Epidermal melanocyte (primary cell): ENCODE data around the gene HEPHL1.
"Not testable (repeated sequence)": the region's sequence is repeated elsewhere in the genome, so short reads cannot be mapped to it uniquely, and the experiment has no call there.

Experiments used
- DNase-seq: peaks from one replicate; pipeline ENCODE4 v3.0.0; 2011; ENCODE audit warnings: low spot score; ENCODE audit not compliant: insufficient read length

Gene HEPHL1

GRCh38 chr11:94020777-94021481, at the start of gene HEPHL1:
Gene HEPHL1, plus strand, starts transcription at chr11:94021354. Its CDS starts 15 bp downstream, at chr11:94021369.
- DNase-seq, result no peak

- DNase-seq, result no peak
Observed at GRCh38 chr11:93972790-93973189, 48.4 kb upstream of the HEPHL1 start.

- DNase-seq, result not testable (repeated sequence)
Observed at GRCh38 chr11:93973322-93974051, 47.7 kb upstream of the HEPHL1 start.

GRCh38 chr11:93974759-93975158, 46.4 kb upstream of the HEPHL1 start:
- no peak for DNase-seq

GRCh38 chr11:93976577-93977254, 44.4 kb upstream of the HEPHL1 start:
- not testable (repeated sequence) for DNase-seq

GRCh38 chr11:93983542-93984195, 37.5 kb upstream of the HEPHL1 start:
- no peak for DNase-seq

GRCh38 chr11:93984196-93984567, 37.0 kb upstream of the HEPHL1 start:
- DNase-seq, result no peak

- no peak for DNase-seq
Observed at GRCh38 chr11:93984936-93985335, 36.2 kb upstream of the HEPHL1 start.

- DNase-seq, result no peak
Observed at GRCh38 chr11:93986716-93987115, 34.4 kb upstream of the HEPHL1 start.

GRCh38 chr11:93988455-93988854, 32.7 kb upstream of the HEPHL1 start:
- no peak for DNase-seq

- no peak for DNase-seq
Observed at GRCh38 chr11:93988912-93989311, 32.2 kb upstream of the HEPHL1 start.

- DNase-seq, result no peak
Observed at GRCh38 chr11:93993747-93994146, 27.4 kb upstream of the HEPHL1 start.

- no peak for DNase-seq
Observed at GRCh38 chr11:93997741-93998140, 23.4 kb upstream of the HEPHL1 start.

GRCh38 chr11:94000659-94001058, 20.5 kb upstream of the HEPHL1 start:
- DNase-seq, result no peak

- no peak for DNase-seq
Observed at GRCh38 chr11:94002226-94002625, 18.9 kb upstream of the HEPHL1 start.

- DNase-seq, result no peak
Observed at GRCh38 chr11:94007426-94007825, 13.7 kb upstream of the HEPHL1 start.

- no peak for DNase-seq
Observed at GRCh38 chr11:94007906-94008305, 13.2 kb upstream of the HEPHL1 start.

- no peak for DNase-seq
Observed at GRCh38 chr11:94010136-94010535, 11.0 kb upstream of the HEPHL1 start.

- DNase-seq, result no peak
Observed at GRCh38 chr11:94011478-94011877, 9.7 kb upstream of the HEPHL1 start.

GRCh38 chr11:94017446-94017845, 3.7 kb upstream of the HEPHL1 start:
- DNase-seq, result no peak

GRCh38 chr11:94018721-94019120, 2.4 kb upstream of the HEPHL1 start:
- no peak for DNase-seq

- no peak for DNase-seq
Observed at GRCh38 chr11:94023856-94024255, 2.7 kb downstream of the HEPHL1 start.
